PC-3 (cell line): ENCODE measurements around the gene ATP13A3. TPM values are rescaled to one million over a fixed set of nuclear protein-coding genes. Genes with fewer than 3 reads are reported as not detected.

Experiments
- ATAC-seq: fragments of 200-7000 bp; cut with Tn5 transposase; 2 replicates; pipeline ENCODE4 v1.9.1; 2020; ENCODE audit warnings: mild to moderate bottlenecking, moderate library complexity
- BruUV-seq: library from RNA; stranded (reverse); fragments of 400-500 nt; replicated peaks from 2 replicates; lab custom pipeline; 2021; lab: Mats Ljungman, UMichigan
- CTCF ChIA-PET: fragments of 300-600 bp; sonication (Branson Sonifier 250); formaldehyde crosslinking; loops from one replicate; lab custom pipeline; 2022; ENCODE audit warnings: antibody characterized with exemption; lab: Charles Lee
- POLR2A ChIA-PET: fragments of 300-600 bp; sonication (Branson Sonifier 250); formaldehyde crosslinking; loops from one replicate; lab custom pipeline; 2022; ENCODE audit warnings: antibody characterized with exemption; ENCODE audit not compliant: unreplicated experiment; lab: Charles Lee
- DNase-seq: peaks from one replicate; pipeline ENCODE4 v3.0.0-alpha.2; 2015
- H2AFZ ChIP-seq: fragments of 300-600 bp; sonication (generic); 2 replicates; pipeline ENCODE4 v1.6.0; 2016; ENCODE audit warnings: antibody characterized with exemption, low read length
- H3F3A ChIP-seq: fragments of 300-600 bp; sonication (generic); one replicate; pipeline ENCODE4 v1.6.0; 2017; ENCODE audit warnings: antibody characterized with exemption, low read length, control low read depth, mild to moderate bottlenecking; ENCODE audit not compliant: unreplicated experiment
- H3K27ac ChIP-seq: fragments of 300-600 bp; sonication (generic); 2 replicates; pipeline ENCODE4 v1.5.1; 2016; ENCODE audit warnings: mild to moderate bottlenecking, low read length
- H3K27me3 ChIP-seq: fragments of 300-600 bp; sonication (generic); 2 replicates; pipeline ENCODE4 v1.6.1; 2016; ENCODE audit warnings: low read length, mixed read lengths
- H3K36me3 ChIP-seq: fragments of 300-600 bp; sonication (generic); 2 replicates; pipeline ENCODE4 v1.6.1; 2016; ENCODE audit warnings: low read depth, mixed run types, low read length, mixed read lengths
- H3K4me1 ChIP-seq: fragments of 300-600 bp; sonication (generic); 2 replicates; pipeline ENCODE4 v1.5.1; 2016; ENCODE audit warnings: low read length; ENCODE audit not compliant: insufficient read depth
- H3K4me2 ChIP-seq: fragments of 300-600 bp; sonication (generic); 2 replicates; pipeline ENCODE4 v1.6.0; 2016; ENCODE audit warnings: low read length
- H3K4me3 ChIP-seq: fragments of 300-600 bp; sonication (generic); 2 replicates; pipeline ENCODE4 v1.5.1; 2016; ENCODE audit warnings: mild to moderate bottlenecking, low read length, mixed read lengths
- H3K79me2 ChIP-seq: fragments of 300-600 bp; sonication (generic); 2 replicates; pipeline ENCODE4 v1.6.1; 2017; ENCODE audit warnings: low read length, mixed read lengths
- H3K9ac ChIP-seq: fragments of 300-600 bp; sonication (generic); 2 replicates; pipeline ENCODE4 v1.6.0; 2016; ENCODE audit warnings: mild to moderate bottlenecking, low read length
- H3K9me2 ChIP-seq: fragments of 300-600 bp; sonication (generic); replicated peaks from 2 replicates; pipeline ENCODE4 v1.6.1; 2016; ENCODE audit warnings: mixed run types, low read length, mixed read lengths
- H3K9me3 ChIP-seq: fragments of 300-600 bp; sonication (generic); 2 replicates; pipeline ENCODE4 v1.6.1; 2016; ENCODE audit warnings: low read length, mixed read lengths
- H4K20me1 ChIP-seq: fragments of 300-600 bp; sonication (generic); 2 replicates; pipeline ENCODE4 v1.6.1; 2016; ENCODE audit warnings: low read length, mixed read lengths
- CTCF ChIP-seq: fragments of 300-600 bp; sonication (generic); conservative IDR thresholded peaks from 2 replicates; pipeline ENCODE4 v1.5.1; 2017; ENCODE audit warnings: antibody characterized with exemption, low read depth, mild to moderate bottlenecking, low read length
- EZH2 ChIP-seq: fragments of 300-600 bp; sonication (generic); IDR thresholded peaks from one replicate; pipeline ENCODE4 v1.6.1; 2017; ENCODE audit warnings: antibody characterized with exemption, mild to moderate bottlenecking, low read length; ENCODE audit not compliant: unreplicated experiment
- EZH2phosphoT487 ChIP-seq: fragments of 300-600 bp; sonication (generic); IDR thresholded peaks from 2 replicates; pipeline ENCODE4 v1.6.1; 2018; ENCODE audit warnings: mild to moderate bottlenecking, antibody characterized with exemption, low read length, borderline replicate concordance
- intact Hi-C: fragments of 100-400 bp; cut with micrococcal nuclease; formaldehyde crosslinking; loops from 2 replicates; pipeline ENCODE4 v1.9.0; 2023
- total RNA-seq: library from RNA; depleted of rRNA; stranded (reverse); fragments of >200 nt; gene quantifications from 2 replicates; pipeline ENCODE4 v1.2.3, GENCODE V29; 2014

ATP13A3 gene
- total RNA-seq, 1 experiment from 2014 or later, result 69.4 TPM

GRCh38 chr3:194368918-194369317 is 117.9 kb downstream of the ATP13A3 start:
- Histone ChIP-seq H4K20me1 (no peaks in the 10 kb centered on the region), H3K4me3 (no peak overlapping the region), H3K9ac (no peak overlapping the region), H3K4me2 (no peak overlapping the region), H3K9me2 (no peaks in the 10 kb centered on the region), H2AFZ (no peak overlapping the region), H3K79me2 (no peaks in the 10 kb centered on the region), H3F3A (no peaks in the 10 kb centered on the region), H3K4me1 (peaks cover 13% of the 10 kb centered on the region; the same call in 1 of the 2 replicates), H3K27ac (no peak overlapping the region), H3K36me3 (no peaks in the 10 kb centered on the region), H3K9me3 (no peaks in the 10 kb centered on the region), H3K27me3 (no peaks in the 10 kb centered on the region)
- ATAC-seq (no peak), DNase-seq (no peak)
- POLR2A ChIA-PET, result no interaction called here
- intact Hi-C loops, result no loop called here
- TF ChIP-seq CTCF (no peak), EZH2phosphoT487 (no peak), EZH2 (no peak)
- no TSS peak for BruUV-seq
- CTCF ChIA-PET, result interaction anchor here (0.6 kb wide), 1 partner anchor 236 kb away, joined by 3 read pairs; no protein-coding TSS in a partner anchor

GRCh38 chr3:194367992-194368841 is 118.6 kb downstream of the ATP13A3 start:
- Histone ChIP-seq H3K4me1 (peaks cover 13% of the 10 kb centered on the region; the same call in 1 of the 2 replicates), H3K9me3 (no peaks in the 10 kb centered on the region), H3K9me2 (no peaks in the 10 kb centered on the region), H4K20me1 (no peaks in the 10 kb centered on the region), H3K4me3 (no peak overlapping the region), H3K79me2 (no peaks in the 10 kb centered on the region), H3K9ac (no peak overlapping the region), H3K27ac (no peak overlapping the region), H3F3A (no peaks in the 10 kb centered on the region), H3K27me3 (no peaks in the 10 kb centered on the region), H3K36me3 (no peaks in the 10 kb centered on the region), H3K4me2 (no peak overlapping the region), H2AFZ (no peak overlapping the region)
- no peak for DNase-seq
- BruUV-seq, result no TSS peak
- intact Hi-C loops, result no loop called here
- ATAC-seq, result no peak
- TF ChIP-seq CTCF (no peak), EZH2phosphoT487 (no peak), EZH2 (no peak)
- CTCF ChIA-PET, result no interaction called here
- POLR2A ChIA-PET, result no interaction called here

- POLR2A ChIA-PET, result no interaction called here
- H3K9ac ChIP-seq, result no peak overlapping the region
- H3K4me1 ChIP-seq, result peaks cover 13% of the 10 kb centered on the region; the same call in 1 of the 2 replicates
- no peaks in the 10 kb centered on the region for H3K9me2 ChIP-seq
- no peak overlapping the region for H2AFZ ChIP-seq
- no peak overlapping the region for H3K4me3 ChIP-seq
- no peaks in the 10 kb centered on the region for H3K79me2 ChIP-seq
- no peak overlapping the region for H3K27ac ChIP-seq
- intact Hi-C loops, result no loop called here
- no peaks in the 10 kb centered on the region for H3K9me3 ChIP-seq
- H3K36me3 ChIP-seq, result no peaks in the 10 kb centered on the region
- BruUV-seq, result no TSS peak
- no peak overlapping the region for H3K4me2 ChIP-seq
- H3F3A ChIP-seq, result no peaks in the 10 kb centered on the region
- no peak for TF ChIP-seq CTCF
- CTCF ChIA-PET, result no interaction called here
- DNase-seq (no peak), ATAC-seq (no peak)
- no peaks in the 10 kb centered on the region for H3K27me3 ChIP-seq
- H4K20me1 ChIP-seq, result no peaks in the 10 kb centered on the region
Observed at GRCh38 chr3:194365978-194366490, 120.8 kb downstream of the ATP13A3 start.
